HG03097 (cell line): ENCODE data around the gene DNAJC19.

ENCODE experiments used
- ATAC-seq: cut with Tn5 transposase; IDR thresholded peaks from one replicate; pipeline ENCODE4 v1.9.1; 2021; ENCODE audit not compliant: unreplicated experiment, low FRiP score

DNAJC19 gene

GRCh38 chr3:180962530-180962929, 27.0 kb downstream of the DNAJC19 start:
- no peak for ATAC-seq

- no peak for ATAC-seq
These were observed 28.0 kb downstream of the DNAJC19 start for GRCh38 chr3:180961552-180961951.

GRCh38 chr3:180961087-180961486, 28.4 kb downstream of the DNAJC19 start:
- no peak for ATAC-seq

- ATAC-seq = no peak
These were observed 29.8 kb downstream of the DNAJC19 start for GRCh38 chr3:180959691-180960090.

- ATAC-seq = no peak
These were observed 41.7 kb downstream of the DNAJC19 start for GRCh38 chr3:180947761-180948390.

GRCh38 chr3:180940826-180941225, 48.7 kb downstream of the DNAJC19 start:
- ATAC-seq = no peak

GRCh38 chr3:180934638-180935037, 54.9 kb downstream of the DNAJC19 start:
- ATAC-seq = no peak
